Esophagus squamous epithelium (tissue), 5 donors: ENCODE results near the gene LRRC32. TPM values are rescaled to one million over a fixed set of nuclear protein-coding genes. Genes with fewer than 3 reads are reported as not detected.

Experiments
- DNase-seq: peaks from one replicate; lab custom pipeline; 2025; lab: John Stamatoyannopoulos, UW
- H3K27ac ChIP-seq, 4 donors: fragments of 200-600 bp; sonication (generic); one replicate each; pipeline ENCODE4 v1.5.1; 2016 to 2019; ENCODE audit warnings: mild to moderate bottlenecking in 1 of 4
- H3K27me3 ChIP-seq, 4 donors: fragments of 200-600 bp; sonication (generic); 1 replicate in 3 of 4; 2 replicates in 1 of 4; pipeline versions ENCODE4 v1.5.1 to v1.6.0; 2017 to 2021; ENCODE audit warnings: antibody characterized with exemption in 1 of 4
- H3K36me3 ChIP-seq, 3 donors: fragments of 200-600 bp; sonication (generic); one replicate each; pipeline ENCODE4 v1.5.1; 2016 to 2019
- H3K4me1 ChIP-seq, 3 donors: fragments of 200-600 bp; sonication (generic); one replicate each; pipeline ENCODE4 v1.5.1; 2017 to 2019
- H3K4me3 ChIP-seq, 4 donors: fragments of 200-600 bp; sonication (generic); 1 replicate in 3 of 4; 2 replicates in 1 of 4; pipeline ENCODE4 v1.5.1; 2016 to 2019; ENCODE audit warnings: mild to moderate bottlenecking in 2 of 4, moderate library complexity in 1 of 4
- H3K9me3 ChIP-seq, 3 donors: fragments of 200-600 bp; sonication (generic); one replicate each; pipeline ENCODE4 v1.5.1; 2016 to 2019
- CTCF ChIP-seq, 6 experiments: fragments of 450-650 bp in 4 of 6; fragments of 200-600 bp in 2 of 6; sonication (generic) in 2 of 6; IDR thresholded peaks; one replicate each; pipeline ENCODE4 v1.5.1; 2016 to 2019; ENCODE audit warnings: antibody characterized with exemption in 6 of 6, mild to moderate bottlenecking in 4 of 6, moderate library complexity in 4 of 6
- POLR2A ChIP-seq, 4 donors: fragments of 450-650 bp; IDR thresholded peaks; one replicate each; pipeline ENCODE4 v1.6.1; 2017; ENCODE audit warnings: antibody characterized with exemption in 4 of 4, mild to moderate bottlenecking in 4 of 4, moderate library complexity in 3 of 4
- WGBS, 2 donors: methylation state at CpG; one replicate each; pipeline ENCODE4 v1.1.5; 2018; 5-methylcytosine and 5-hydroxymethylcytosine counted together
- intact Hi-C: fragments of 100-400 bp; cut with DNase I; formaldehyde crosslinking; loops from one replicate; pipeline ENCODE4 v1.15.0; 2022
- total RNA-seq, 4 donors: library from RNA; depleted of rRNA; stranded (reverse); fragments of >200 nt; gene quantifications; one replicate each; pipeline ENCODE4 v1.1.0, GENCODE V29; 2016
- donor health status: DM: yes; HTN: yes; CAD: no.

The LRRC32 gene
- total RNA-seq, 4 donors from 2014 or later: 3.0 to 23.4 (median 8.5) TPM

DNA sequence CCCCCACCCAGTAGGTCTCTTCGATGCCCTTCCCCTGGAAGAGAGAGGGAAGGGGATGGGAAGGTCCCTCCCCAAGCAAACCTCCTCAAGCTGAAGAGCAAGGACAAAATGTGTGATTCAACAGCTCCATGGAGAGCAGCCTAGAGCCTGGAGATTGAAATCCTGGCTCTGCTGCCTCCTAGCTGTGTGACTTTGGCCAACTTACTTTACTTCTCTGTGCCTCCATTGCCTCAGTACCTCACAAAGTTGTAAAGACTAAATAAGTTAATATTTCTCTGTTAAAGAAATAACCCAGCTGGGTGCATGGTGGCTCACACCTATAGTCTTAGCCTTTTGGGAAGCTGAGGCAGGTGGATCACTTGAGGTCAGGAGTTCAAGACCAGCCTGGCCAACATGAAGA, 21.1 kb upstream of the LRRC32 start:
- no peak for DNase-seq
- TF ChIP-seq CTCF (IDR thresholded peaks at IDR 0.05) (no peak), POLR2A (IDR thresholded peaks at IDR 0.05) (no peak)
- Histone ChIP-seq H3K36me3 (no peaks in the 10 kb centered on the region), H3K4me3 (no peak overlapping the region), H3K4me1 (no peaks in the 10 kb centered on the region), H3K27ac (no peak overlapping the region), H3K9me3 (no peaks in the 10 kb centered on the region), H3K27me3 (peaks cover 0 to 14% (median 0%) of the 10 kb centered on the region in 4 donors)
- intact Hi-C loops: no loop called here
- 71 to 88% methylated on average over 1 of the region's 1 CpG for WGBS, 2 donors

DNA sequence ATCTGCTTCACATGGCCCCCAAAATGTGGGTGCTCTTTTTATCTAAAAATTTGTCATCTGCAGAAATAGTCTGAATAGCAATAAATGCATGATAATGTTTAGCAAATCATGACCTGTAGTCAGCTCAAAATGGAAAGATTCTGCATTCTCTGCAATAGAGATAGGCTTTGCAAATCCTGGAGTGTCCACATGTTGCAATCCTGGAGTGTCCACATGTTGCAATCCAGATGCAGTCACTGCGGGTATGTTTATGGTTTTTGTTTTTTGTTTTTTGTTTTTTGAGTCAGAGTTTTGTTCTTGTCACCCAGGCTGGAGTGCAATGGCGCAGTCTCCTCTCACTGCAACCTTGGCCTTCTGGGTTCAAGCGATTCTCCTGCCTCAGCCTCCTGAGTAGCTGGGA, 20.2 kb upstream of the LRRC32 start:
- Histone ChIP-seq H3K36me3 (no peaks in the 10 kb centered on the region), H3K4me3 (no peak overlapping the region), H3K4me1 (no peaks in the 10 kb centered on the region), H3K27ac (no peak overlapping the region), H3K9me3 (no peaks in the 10 kb centered on the region), H3K27me3 (peaks cover 0 to 14% (median 0%) of the 10 kb centered on the region in 4 donors)
- TF ChIP-seq POLR2A (IDR thresholded peaks at IDR 0.05): no peak
- no peak for TF ChIP-seq CTCF (IDR thresholded peaks at IDR 0.05)
- no peak for DNase-seq
- intact Hi-C loops: no loop called here
- WGBS, 2 donors: 73 to 81% methylated on average over 3 of the region's 3 CpGs

DNA sequence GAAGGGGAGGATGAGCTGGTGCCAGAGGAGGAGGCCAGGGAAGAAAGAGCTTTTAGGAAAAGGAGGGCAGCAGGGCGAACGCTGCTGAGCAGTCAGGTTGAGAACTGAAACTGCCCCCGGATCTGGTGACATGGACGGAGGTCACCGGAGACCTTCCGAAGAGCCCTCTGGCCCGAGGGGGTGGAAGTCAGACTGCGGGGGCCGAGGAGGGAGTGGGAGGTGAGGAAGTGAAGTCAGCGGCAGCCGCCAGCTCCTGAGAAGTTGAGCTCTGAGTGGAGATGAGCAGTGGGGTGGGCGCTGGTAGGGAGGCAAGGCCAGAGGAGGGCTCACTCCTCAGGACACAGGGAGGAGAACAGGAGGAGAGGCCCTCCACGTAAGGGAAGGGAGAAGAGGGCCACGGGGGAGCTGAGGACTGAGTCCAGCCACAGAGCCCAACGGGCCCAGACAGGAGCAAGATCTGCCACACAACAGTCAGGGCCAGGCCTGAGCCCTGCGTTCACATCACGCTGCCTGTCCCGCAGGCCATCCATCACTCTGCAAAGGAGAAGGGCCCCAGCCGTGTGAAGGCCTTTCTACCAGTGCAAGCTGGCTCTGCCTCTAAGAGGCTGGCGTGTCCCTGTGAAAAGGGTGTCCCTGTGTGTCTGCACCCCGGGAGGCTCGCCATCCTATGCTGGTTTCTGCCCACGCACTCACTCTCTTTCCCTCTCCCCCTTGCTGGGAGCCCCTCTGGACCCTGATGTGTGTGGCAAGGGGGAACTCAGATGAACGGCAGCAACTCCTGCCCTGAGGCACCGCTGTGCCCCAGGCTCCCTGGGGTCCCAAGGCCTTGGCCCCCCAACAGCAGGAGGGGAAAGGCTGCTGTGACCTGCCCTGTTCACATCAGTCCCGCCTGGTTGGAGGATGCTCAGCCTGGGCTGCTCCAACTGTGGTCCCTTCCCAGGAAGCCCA, 19.0 kb upstream of the LRRC32 start:
- H3K36me3 ChIP-seq: no peaks in the 10 kb centered on the region
- intact Hi-C loops: no loop called here
- no peak for DNase-seq
- 67% methylated on average over 20 to 21 of the region's 26 CpGs for WGBS, 2 donors
- H3K9me3 ChIP-seq: no peaks in the 10 kb centered on the region
- no peak overlapping the region for H3K27ac ChIP-seq
- no peaks in the 10 kb centered on the region for H3K4me1 ChIP-seq
- no peak overlapping the region for H3K4me3 ChIP-seq
- no peak for TF ChIP-seq POLR2A (IDR thresholded peaks at IDR 0.05)
- TF ChIP-seq CTCF (IDR thresholded peaks at IDR 0.05): no peak
- peaks cover 0 to 14% (median 0%) of the 10 kb centered on the region in 4 donors for H3K27me3 ChIP-seq

GRCh38 chr11:76688146-76688545, 17.6 kb upstream of the LRRC32 start:
- no peak for TF ChIP-seq CTCF (IDR thresholded peaks at IDR 0.05)
- TF ChIP-seq POLR2A (IDR thresholded peaks at IDR 0.05): no peak
- Histone ChIP-seq H3K36me3 (no peaks in the 10 kb centered on the region), H3K27ac (no peak overlapping the region), H3K4me1 (no peaks in the 10 kb centered on the region), H3K4me3 (no peak overlapping the region), H3K9me3 (no peaks in the 10 kb centered on the region), H3K27me3 (peaks cover 0 to 14% (median 0%) of the 10 kb centered on the region in 4 donors)
- no peak for DNase-seq
- intact Hi-C loops: no loop called here
- 82% methylated on average over 7 of the region's 7 CpGs for WGBS, 2 donors
